Fibroblast of gingiva (primary cell): ENCODE results near the gene UTF1.
"Not testable (repeated sequence)": the region's sequence is repeated elsewhere in the genome, so short reads cannot be mapped to it uniquely, and the experiment has no call there.

Experiments used
- DNase-seq: peaks from one replicate; pipeline ENCODE4 v3.0.0-alpha.2; 2011; ENCODE audit warnings: low read depth

Gene UTF1

GRCh38 chr10:133209641-133210040, 20.4 kb upstream of the UTF1 start:
- DNase-seq, result no peak

GRCh38 chr10:133210398-133211140, 19.4 kb upstream of the UTF1 start:
- DNase-seq, result no peak

- DNase-seq, result no peak
These were observed 18.7 kb upstream of the UTF1 start for GRCh38 chr10:133211141-133211830.

GRCh38 chr10:133211959-133212852, 17.8 kb upstream of the UTF1 start:
- DNase-seq, result no peak

- no peak for DNase-seq
These were observed 17.0 kb upstream of the UTF1 start for GRCh38 chr10:133212853-133213494.

GRCh38 chr10:133213641-133214467, 16.2 kb upstream of the UTF1 start:
- no peak for DNase-seq

GRCh38 chr10:133214468-133215410, 15.3 kb upstream of the UTF1 start:
- DNase-seq, result no peak

- DNase-seq, result no peak
These were observed 14.4 kb upstream of the UTF1 start for GRCh38 chr10:133215586-133215985.

- DNase-seq, result no peak
These were observed 13.2 kb upstream of the UTF1 start for GRCh38 chr10:133216776-133217175.

GRCh38 chr10:133217800-133218589, 12.0 kb upstream of the UTF1 start:
- DNase-seq, result no peak

GRCh38 chr10:133218891-133219290, 11.1 kb upstream of the UTF1 start:
- no peak for DNase-seq

- DNase-seq, result no peak
These were observed 10.2 kb upstream of the UTF1 start for GRCh38 chr10:133219782-133220181.

- DNase-seq, result no peak
These were observed 8.7 kb upstream of the UTF1 start for GRCh38 chr10:133221331-133221730.

- DNase-seq, result not testable (repeated sequence)
These were observed 8.3 kb upstream of the UTF1 start for GRCh38 chr10:133221756-133222155.

- DNase-seq, result no peak
These were observed 5.9 kb upstream of the UTF1 start for GRCh38 chr10:133224076-133224475.

- no peak for DNase-seq
These were observed 5.2 kb upstream of the UTF1 start for GRCh38 chr10:133224756-133225372.

- no peak for DNase-seq
These were observed 4.3 kb upstream of the UTF1 start for GRCh38 chr10:133225707-133226191.

- no peak for DNase-seq
These were observed 3.7 kb upstream of the UTF1 start for GRCh38 chr10:133226251-133226808.
